H1 (cell line): ENCODE results near the gene FBXO39. TPM values are rescaled to one million over a fixed set of nuclear protein-coding genes. Genes with fewer than 3 reads are reported as not detected.

Experiments used
- CTCF ChIA-PET: fragments of 300-600 bp; sonication (Branson Sonifier 250); formaldehyde crosslinking; loops from one replicate; lab custom pipeline; 2021; ENCODE audit not compliant: partially characterized antibody; lab: Charles Lee
- POLR2A ChIA-PET: fragments of 300-600 bp; sonication (Branson Sonifier 250); formaldehyde crosslinking; loops from one replicate; lab custom pipeline; 2021; ENCODE audit warnings: inconsistent platforms; ENCODE audit not compliant: partially characterized antibody; lab: Charles Lee
- DNase-seq, 2 experiments: peaks; one replicate each; pipeline versions ENCODE4 v3.0.0 to v3.0.0-alpha.2; 2010 to 2022; ENCODE audit warnings: low spot score in 2 of 2, low read depth in 1 of 2, mixed read lengths in 1 of 2
- FAIRE-seq: peaks from 2 replicates; lab custom pipeline; 2011; peaks lifted over from hg19 to GRCh38; lab: Jason Lieb, UNC
- H2AFZ ChIP-seq: 2 replicates; pipeline ENCODE4 v1.8.1; 2012; ENCODE audit warnings: low read length, inconsistent platforms
- H2AK5ac ChIP-seq: 2 replicates; pipeline ENCODE4 v1.6.1; 2013; ENCODE audit warnings: low read depth, low read length
- H2BK120ac ChIP-seq: replicated peaks from 2 replicates; pipeline ENCODE3; 2013; ENCODE audit warnings: low read depth, low read length, inconsistent platforms
- H2BK12ac ChIP-seq: 2 replicates; pipeline ENCODE4 v1.6.1; 2013; ENCODE audit warnings: low read depth, low read length
- H2BK15ac ChIP-seq: 2 replicates; pipeline ENCODE4 v1.6.1; 2013; ENCODE audit warnings: low read length
- H2BK20ac ChIP-seq: 2 replicates; pipeline ENCODE4 v1.6.1; 2013; ENCODE audit warnings: low read length
- H2BK5ac ChIP-seq: 2 replicates; pipeline ENCODE4 v1.6.1; 2013; ENCODE audit warnings: low read depth, low read length
- H3K14ac ChIP-seq: 2 replicates; pipeline ENCODE4 v1.6.1; 2013; ENCODE audit warnings: inconsistent platforms; ENCODE audit not compliant: insufficient read length
- H3K18ac ChIP-seq: 2 replicates; pipeline ENCODE4 v1.6.1; 2013; ENCODE audit warnings: low read length; ENCODE audit errors: extremely low read depth
- H3K23ac ChIP-seq: 2 replicates; pipeline ENCODE4 v1.6.1; 2013; ENCODE audit warnings: inconsistent platforms; ENCODE audit not compliant: insufficient read length
- H3K23me2 ChIP-seq: 2 replicates; pipeline ENCODE4 v1.6.1; 2013; ENCODE audit warnings: low read depth, low read length
- H3K27ac ChIP-seq: 2 replicates; pipeline ENCODE4 v1.6.1; 2011; ENCODE audit warnings: low read depth, low read length, inconsistent platforms
- H3K27me3 ChIP-seq, 4 experiments: replicated peaks in 1 of 4; 1 replicate in 1 of 4; 2 replicates in 3 of 4; pipeline versions ENCODE4 v1.6.1 to v1.8.1; 2011 to 2013; ENCODE audit warnings: low read length in 3 of 4, mild to moderate bottlenecking in 3 of 4, inconsistent platforms in 2 of 4, mixed read lengths in 2 of 4, moderate library complexity in 1 of 4; ENCODE audit not compliant: control insufficient read depth in 3 of 4, insufficient read depth in 3 of 4; ENCODE audit errors: extremely low read depth in 1 of 4
- H3K36me3 ChIP-seq, 4 experiments: 2 replicates each; pipeline versions ENCODE4 v1.6.1 to v1.8.1; 2011 to 2013; ENCODE audit warnings: mild to moderate bottlenecking in 4 of 4, low read length in 3 of 4, moderate library complexity in 2 of 4, control low read depth in 1 of 4, inconsistent platforms in 1 of 4; ENCODE audit not compliant: insufficient read depth in 4 of 4, control insufficient read depth in 2 of 4
- H3K4ac ChIP-seq: replicated peaks from 2 replicates; pipeline ENCODE3; 2013; ENCODE audit warnings: low read length, low read depth, mixed read lengths, inconsistent platforms; ENCODE audit not compliant: insufficient read length
- H3K4me1 ChIP-seq, 4 experiments: replicated peaks in 1 of 4; 1 replicate in 1 of 4; 2 replicates in 3 of 4; pipeline versions ENCODE4 v1.6.1 to v1.8.1; 2011 to 2013; ENCODE audit warnings: low read length in 3 of 4, inconsistent platforms in 2 of 4, mixed read lengths in 1 of 4; ENCODE audit not compliant: insufficient read depth in 4 of 4, control insufficient read depth in 3 of 4
- H3K4me2 ChIP-seq, 2 experiments: 2 replicates each; pipeline versions ENCODE4 v1.6.1 to v1.8.1; 2011 to 2013; ENCODE audit warnings: low read depth in 2 of 2, low read length in 2 of 2, control low read depth in 1 of 2, inconsistent platforms in 1 of 2, mild to moderate bottlenecking in 1 of 2; ENCODE audit not compliant: insufficient read depth in 1 of 2
- H3K4me3 ChIP-seq, 4 experiments: fragments of 200-600, 300-600 bp in 1 of 4; sonication (generic), shearing (Covaris generic), sonication (Bioruptor Twin) in 1 of 4; 2 replicates each; pipeline versions ENCODE4 v1.5.1 to v1.8.1; 2011 to 2016; ENCODE audit warnings: low read length in 4 of 4, low read depth in 3 of 4, control low read depth in 2 of 4, inconsistent platforms in 2 of 4, mild to moderate bottlenecking in 2 of 4, mixed read lengths in 1 of 4, moderate library complexity in 1 of 4; ENCODE audit not compliant: insufficient read depth in 2 of 4; ENCODE audit errors: extremely low read depth in 1 of 4
- H3K56ac ChIP-seq: replicated peaks from 2 replicates; pipeline ENCODE3; 2013; ENCODE audit warnings: low read depth, mild to moderate bottlenecking, mixed read lengths, low read length, inconsistent platforms; ENCODE audit not compliant: insufficient read length
- H3K79me1 ChIP-seq: 2 replicates; pipeline ENCODE4 v1.6.1; 2013; ENCODE audit warnings: low read depth, low read length, control low read depth
- H3K79me2 ChIP-seq, 2 experiments: 2 replicates each; pipeline versions ENCODE4 v1.6.1 to v1.8.1; 2012 to 2013; ENCODE audit warnings: low read length in 2 of 2, mild to moderate bottlenecking in 2 of 2, inconsistent platforms in 1 of 2; ENCODE audit not compliant: insufficient read depth in 2 of 2, control insufficient read depth in 1 of 2
- H3K9ac ChIP-seq, 4 experiments: replicated peaks in 1 of 4; 1 replicate in 1 of 4; 2 replicates in 3 of 4; pipeline versions ENCODE4 v1.6.1 to v1.8.1; 2011 to 2013; ENCODE audit warnings: low read depth in 3 of 4, low read length in 3 of 4, control low read depth in 2 of 4, mild to moderate bottlenecking in 2 of 4, moderate library complexity in 2 of 4, inconsistent platforms in 1 of 4; ENCODE audit errors: extremely low read depth in 1 of 4
- H3K9me3 ChIP-seq, 2 experiments: 2 replicates each; pipeline versions ENCODE4 v1.6.1 to v1.8.1; 2012 to 2013; ENCODE audit warnings: mild to moderate bottlenecking in 2 of 2, moderate library complexity in 2 of 2, control low read depth in 1 of 2, inconsistent platforms in 1 of 2, low read depth in 1 of 2, low read length in 1 of 2, mixed read lengths in 1 of 2; ENCODE audit not compliant: insufficient read depth in 2 of 2
- H4K20me1 ChIP-seq, 2 experiments: replicated peaks in 1 of 2; 2 replicates each; pipeline versions ENCODE3 to v1.8.1; 2011 to 2013; ENCODE audit warnings: inconsistent platforms in 2 of 2, low read length in 2 of 2, mild to moderate bottlenecking in 1 of 2; ENCODE audit not compliant: insufficient read depth in 2 of 2, control insufficient read depth in 1 of 2
- H4K5ac ChIP-seq: 2 replicates; pipeline ENCODE4 v1.6.1; 2013; ENCODE audit warnings: low read length, low read depth, mixed read lengths, inconsistent platforms; ENCODE audit not compliant: insufficient read length
- H4K8ac ChIP-seq: 2 replicates; pipeline ENCODE4 v1.8.0; 2013; ENCODE audit warnings: mild to moderate bottlenecking, moderate library complexity, low read length, inconsistent platforms; ENCODE audit not compliant: insufficient read depth; ENCODE audit errors: extremely low read depth
- H4K91ac ChIP-seq: replicated peaks from 2 replicates; pipeline ENCODE3; 2013; ENCODE audit warnings: low read length, mixed read lengths, inconsistent platforms; ENCODE audit not compliant: insufficient read length
- BCL11A ChIP-seq, 2 experiments: IDR thresholded peaks; one replicate each; pipeline ENCODE4 v1.6.1; 2011; ENCODE audit warnings: low read depth in 2 of 2, low read length in 2 of 2, mild to moderate bottlenecking in 2 of 2
- CHD2 ChIP-seq: IDR thresholded peaks from 2 replicates; pipeline ENCODE4 v1.6.1; 2012; ENCODE audit warnings: low read length, improper control_type of control experiment
- CREB1 ChIP-seq: IDR thresholded peaks from 2 replicates; pipeline ENCODE4 v1.6.1; 2012; ENCODE audit warnings: inconsistent platforms
- CTCF ChIP-seq, 3 experiments: IDR thresholded peaks; 1 replicate in 2 of 3; 2 replicates in 1 of 3; pipeline versions ENCODE4 v1.5.1 to v1.6.1; 2011; ENCODE audit warnings: low read length in 3 of 3, mild to moderate bottlenecking in 3 of 3, inconsistent platforms in 2 of 3, low read depth in 1 of 3, moderate library complexity in 1 of 3; ENCODE audit not compliant: insufficient read depth in 1 of 3; ENCODE audit errors: control extremely low read depth in 1 of 3
- EGR1 ChIP-seq: IDR thresholded peaks from 2 replicates; pipeline ENCODE4 v1.6.1; 2011; ENCODE audit warnings: low read depth, low read length, borderline replicate concordance
- FOSL1 ChIP-seq: IDR thresholded peaks from 2 replicates; pipeline ENCODE4 v1.6.1; 2011; ENCODE audit warnings: mild to moderate bottlenecking, low read depth, low read length, moderate library complexity; ENCODE audit not compliant: insufficient read depth
- KDM5A ChIP-seq: fragments of 200-600 bp; IDR thresholded peaks from 2 replicates; pipeline ENCODE4 v1.7.1; 2012; ENCODE audit warnings: mild to moderate bottlenecking, low read length, inconsistent platforms, mixed read lengths
- MAFK ChIP-seq: IDR thresholded peaks from 2 replicates; pipeline ENCODE4 v1.6.1; 2012; ENCODE audit warnings: low read depth, mild to moderate bottlenecking, improper control_type of control experiment, low read length
- MAX ChIP-seq: IDR thresholded peaks from 2 replicates; pipeline ENCODE4 v1.6.1; 2012; ENCODE audit warnings: inconsistent platforms
- TBP ChIP-seq: IDR thresholded peaks from 2 replicates; pipeline ENCODE4 v1.6.1; 2011; ENCODE audit warnings: low read depth, low read length, improper control_type of control experiment
- TEAD4 ChIP-seq: IDR thresholded peaks from 2 replicates; pipeline ENCODE4 v1.6.1; 2012; ENCODE audit warnings: low read depth, low read length, inconsistent platforms, mixed read lengths
- WGBS, 2 experiments: shearing (Covaris generic) in 1 of 2; methylation state at CpG; one replicate each; pipeline versions ENCODE4 v1.1.6 to v1.1.7; 2013 to 2015; ENCODE audit warnings: low lambda C conversion rate in 2 of 2, mixed read lengths in 2 of 2, inconsistent platforms in 1 of 2, low coverage in 1 of 2, missing lambda C conversion rate in 1 of 2; ENCODE audit not compliant: insufficient replicate concordance in 2 of 2, insufficient coverage in 1 of 2, insufficient read length in 1 of 2; ENCODE audit errors: extremely low coverage in 1 of 2, missing lambda C conversion rate in 1 of 2; 5-methylcytosine and 5-hydroxymethylcytosine counted together
- polyA plus RNA-seq, 7 experiments: library from polyadenylated mRNA; depleted of rRNA in 3 of 7; stranded (reverse) in 5 of 7; unstranded in 2 of 7; fragments of >200 nt in 5 of 7; fragments of 200-250 nt in 2 of 7; gene quantifications; 1 replicate in 5 of 7; 2 replicates in 1 of 7; 4 replicates in 1 of 7; pipeline versions ENCODE4 v1.2.1 to v1.2.3, GENCODE V29; 2011 to 2013; ENCODE audit warnings: missing spikeins in 2 of 7, mixed read lengths in 2 of 7
- total RNA-seq: library from RNA; stranded (reverse); fragmentation: NEBNext Ultra II Directional; extraction: Animal tissue kit (Norgen Biotek cat#: 25700); gene quantifications from 2 replicates; pipeline ENCODE4 v1.2.1, GENCODE V29; 2021

FBXO39 gene
- total and polyA plus RNA-seq, 2 of the 8 experiments (the other 6 are each of a cell fraction or from before 2014, with no cell fraction given), result 0.12 to 0.22 TPM

GRCh38 chr17:6797718-6798351, 21.8 kb downstream of the FBXO39 start:
- no peak overlapping the region for H2BK5ac ChIP-seq
- no peak overlapping the region for H3K27ac ChIP-seq
- H3K79me1 ChIP-seq, result no peaks in the 10 kb centered on the region; the same call in 1 of the 2 replicates
- peaks cover 0 to 9% (median 2%) of the 10 kb centered on the region in 4 experiments; a peak in 2 of 7 replicates for H3K27me3 ChIP-seq
- no peak overlapping the region for H3K14ac ChIP-seq
- ChIA-PET POLR2A (interaction anchor here (0.9 to 1.0 kb wide), 2 partner anchors 11 to 22 kb away, joined by 3 read pairs; partner anchors contain the start of gene FBXO39), CTCF (interaction anchor here (2.0 kb wide), 1 partner anchor 45 kb away, joined by 8 read pairs; no protein-coding TSS in a partner anchor)
- H3K4me1 ChIP-seq, result peaks cover 5 to 16% (median 6%) of the 10 kb centered on the region in 4 experiments
- no peak overlapping the region for H3K9ac ChIP-seq
- H2BK12ac ChIP-seq, result peak overlapping the region; percentile 7; the same call in 1 of the 2 replicates
- no peaks in the 10 kb centered on the region for H3K9me3 ChIP-seq
- H3K18ac ChIP-seq, result no peak overlapping the region
- H3K4ac ChIP-seq, result no peak overlapping the region
- no peak overlapping the region for H2BK20ac ChIP-seq
- no peak overlapping the region for H2AFZ ChIP-seq
- H2BK15ac ChIP-seq, result no peak overlapping the region
- no peak overlapping the region for H3K23ac ChIP-seq
- H3K79me2 ChIP-seq, result no peaks in the 10 kb centered on the region
- H3K4me3 ChIP-seq, result no peak overlapping the region
- no peak overlapping the region for H3K56ac ChIP-seq
- DNase-seq (no peak), FAIRE-seq (no peak)
- H3K36me3 ChIP-seq, result no peaks in the 10 kb centered on the region
- no peaks in the 10 kb centered on the region for H4K20me1 ChIP-seq
- H3K23me2 ChIP-seq, result no peaks in the 10 kb centered on the region; the same call in 1 of the 2 replicates
- H2AK5ac ChIP-seq, result no peak overlapping the region
- 84% methylated on average over 8 of the region's 8 CpGs; no CpG with 5 or more reads in 1 of the 2 experiments for WGBS, 2 experiments
- no peak overlapping the region for H4K8ac ChIP-seq
- H2BK120ac ChIP-seq, result no peak overlapping the region
- no peak overlapping the region for H3K4me2 ChIP-seq
- H4K5ac ChIP-seq, result no peak overlapping the region
- H4K91ac ChIP-seq, result no peak overlapping the region
- TF ChIP-seq TBP, result no peak
- TF ChIP-seq EGR1, result no peak
- TF ChIP-seq CREB1, result no peak
- no peak for TF ChIP-seq MAX
- TF ChIP-seq BCL11A (IDR thresholded peaks at IDR 0.05; ENCODE audit: low read depth in 2 of 2, low read length in 2 of 2), result no peak
- TF ChIP-seq KDM5A, result no peak
- TF ChIP-seq CHD2, result no peak
- TF ChIP-seq MAFK, result no peak
- TF ChIP-seq FOSL1, result no peak
- no peak for TF ChIP-seq CTCF (IDR thresholded peaks at IDR 0.05; ENCODE audit: control extremely low read depth in 1 of 3, insufficient read depth in 1 of 3, low read depth in 1 of 3, low read length in 3 of 3)
- TF ChIP-seq TEAD4, result no peak
